Activated CD8-positive, alpha-beta T cell treated with anti-CD3 and anti-CD28 coated beads for 36 hours (primary cell): Measurements from ENCODE around the gene MRPS11. TPM values are rescaled to one million over a fixed set of nuclear protein-coding genes. Genes with fewer than 3 reads are reported as not detected.
"Not testable (repeated sequence)": the region's sequence is repeated elsewhere in the genome, so short reads cannot be mapped to it uniquely, and the experiment has no call there.

ENCODE experiments used
- ATAC-seq: fragments of 200-7000 bp; cut with Tn5 transposase; one replicate; pipeline ENCODE4 v1.10.0; 2021; ENCODE audit warnings: mild to moderate bottlenecking, moderate library complexity
- CTCF ChIA-PET: fragments of 350-600 bp; sonication (Branson Sonifier 250); formaldehyde crosslinking; loops from one replicate; lab custom pipeline; 2021; ENCODE audit warnings: antibody characterized with exemption; lab: Charles Lee
- POLR2A ChIA-PET: fragments of 350-600 bp; sonication (Branson Sonifier 250); formaldehyde crosslinking; loops from one replicate; lab custom pipeline; 2021; ENCODE audit warnings: antibody characterized with exemption; lab: Charles Lee
- DNase-seq: peaks from one replicate; pipeline ENCODE4 v3.0.0-alpha.2; 2020
- H3K27ac Mint-ChIP-seq: one replicate; pipeline ENCODE4 v1.8.0; 2021; ENCODE audit warnings: mild to moderate bottlenecking, mixed read lengths
- H3K27me3 Mint-ChIP-seq: one replicate; pipeline ENCODE4 v1.8.0; 2021; ENCODE audit warnings: mixed read lengths
- H3K36me3 Mint-ChIP-seq: one replicate; pipeline ENCODE4 v1.8.0; 2021; ENCODE audit warnings: low read depth, mixed read lengths
- H3K4me1 Mint-ChIP-seq: one replicate; pipeline ENCODE4 v1.8.0; 2021; ENCODE audit warnings: low read depth, mixed read lengths
- H3K4me3 Mint-ChIP-seq: one replicate; pipeline ENCODE4 v1.8.0; 2021; ENCODE audit warnings: mild to moderate bottlenecking, moderate library complexity, mixed read lengths
- H3K9me3 Mint-ChIP-seq: one replicate; pipeline ENCODE4 v1.8.0; 2021; ENCODE audit warnings: mixed read lengths
- CTCF ChIP-seq: fragments of 200-600 bp; IDR thresholded peaks from one replicate; pipeline ENCODE4 v1.8.0; 2022; ENCODE audit warnings: antibody characterized with exemption, mild to moderate bottlenecking
- intact Hi-C: fragments of 100-400 bp; cut with micrococcal nuclease; formaldehyde crosslinking; loops from one replicate; pipeline ENCODE4 v1.10.0; 2022
- total RNA-seq, 2 experiments: library from RNA; stranded (reverse); gene quantifications; one replicate each; pipeline ENCODE4 v1.2.3, GENCODE V29; 2021

MRPS11 gene
- total RNA-seq, 2 experiments from 2014 or later: 54.3 to 55.4 TPM

DNA sequence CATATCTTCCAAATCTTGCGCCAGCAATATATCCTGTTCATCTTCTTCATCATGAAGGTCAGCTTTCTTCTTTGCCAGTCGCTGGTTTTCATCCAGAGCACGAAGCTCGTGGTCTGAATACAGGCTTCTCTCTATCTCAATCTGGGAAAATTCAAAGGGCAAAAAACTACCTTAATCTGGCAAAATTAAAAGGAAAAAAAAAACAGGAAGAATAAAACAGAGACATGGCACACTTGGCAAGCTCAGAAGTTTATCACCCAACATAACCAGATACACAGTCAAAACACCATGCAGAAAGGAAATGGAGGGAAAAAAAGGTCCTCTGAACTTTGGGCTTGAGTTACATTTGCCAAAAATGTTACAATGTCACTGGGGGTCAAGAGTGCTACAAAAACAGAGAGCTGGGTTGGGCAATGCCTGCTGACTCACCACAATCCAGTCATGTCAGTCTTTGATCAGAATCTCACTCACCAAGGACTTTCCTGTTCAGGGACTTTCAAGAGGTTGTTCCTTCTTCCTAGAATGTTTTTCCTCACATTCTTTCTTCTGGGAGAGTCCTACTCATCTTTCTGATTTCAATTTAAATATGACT is 1.8 kb upstream of the MRPS11 start:
- Mint-ChIP-seq H3K36me3 (peaks cover 24% of the 10 kb centered on the region), H3K27ac (peak overlapping the region; percentile 99), H3K4me3 (peak overlapping the region; percentile 90), H3K9me3 (no peaks in the 10 kb centered on the region), H3K4me1 (peaks cover 28% of the 10 kb centered on the region), H3K27me3 (no peaks in the 10 kb centered on the region)
- DNase-seq (peak; percentile 40), ATAC-seq (no peak)
- CTCF ChIA-PET: interaction anchor here (1.3 to 3.5 kb wide), 3 partner anchors 10 to 439 kb away, joined by 3 to 17 read pairs (median 9); no protein-coding TSS in a partner anchor
- intact Hi-C loops: loop anchor here (5.0 kb wide), 1 partner anchor 157 kb away; the partner anchor contains the start of gene AEN
- TF ChIP-seq CTCF: no peak
- POLR2A ChIA-PET: interaction anchor here (1.0 to 2.2 kb wide), 5 partner anchors 10 to 55 kb away, joined by 3 to 12 read pairs (median 3); no protein-coding TSS in a partner anchor

DNA sequence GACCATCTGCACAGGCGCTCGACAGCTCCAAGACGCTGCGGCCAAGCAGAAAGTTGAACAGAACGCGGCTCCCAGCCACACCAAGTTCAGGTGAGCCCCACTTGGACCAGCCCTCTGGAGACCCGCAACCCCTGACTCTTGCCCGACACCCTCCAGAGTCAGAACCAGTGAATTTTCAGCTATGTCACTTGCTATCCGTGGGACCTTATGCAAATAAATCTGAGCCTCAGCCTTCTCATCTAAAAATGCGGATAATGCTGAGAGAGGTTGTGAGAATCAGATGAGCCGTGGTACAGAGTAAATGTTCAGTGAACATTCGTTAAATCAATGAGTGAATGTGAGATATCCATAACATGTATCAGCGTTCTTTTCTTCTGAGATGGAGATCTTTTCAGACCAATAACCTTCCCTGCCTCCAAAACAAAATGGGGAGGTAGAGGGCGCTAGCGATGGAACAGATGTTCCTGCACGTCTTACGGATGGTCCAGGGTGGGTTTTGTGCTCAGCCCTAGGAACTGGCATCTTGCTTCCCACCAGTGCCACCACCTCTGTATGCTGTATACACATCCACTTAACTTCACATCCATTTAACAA is 524 bp downstream of the MRPS11 start:
- peak overlapping the region; percentile 99 for H3K27ac Mint-ChIP-seq
- no peaks in the 10 kb centered on the region for H3K9me3 Mint-ChIP-seq
- ATAC-seq (no peak), DNase-seq (peak; percentile 41)
- peaks cover 34% of the 10 kb centered on the region for H3K4me1 Mint-ChIP-seq
- no peaks in the 10 kb centered on the region for H3K27me3 Mint-ChIP-seq
- intact Hi-C loops: loop anchor here (5.0 kb wide), 1 partner anchor 154 kb away; the partner anchor contains the start of gene AEN
- H3K4me3 Mint-ChIP-seq: peak overlapping the region; percentile 90
- H3K36me3 Mint-ChIP-seq: peaks cover 27% of the 10 kb centered on the region
- POLR2A ChIA-PET: interaction anchor here (1.0 to 2.2 kb wide), 8 partner anchors 12 to 192 kb away, joined by 3 to 12 read pairs (median 4); partner anchors contain the start of genes AEN and ISG20
- peak; percentile 38 for TF ChIP-seq CTCF
- CTCF ChIA-PET: interaction anchor here (0.8 to 1.8 kb wide), 9 partner anchors 11 to 436 kb away, joined by 3 to 14 read pairs (median 3); partner anchors contain the start of genes HAPLN3 and ISG20

DNA sequence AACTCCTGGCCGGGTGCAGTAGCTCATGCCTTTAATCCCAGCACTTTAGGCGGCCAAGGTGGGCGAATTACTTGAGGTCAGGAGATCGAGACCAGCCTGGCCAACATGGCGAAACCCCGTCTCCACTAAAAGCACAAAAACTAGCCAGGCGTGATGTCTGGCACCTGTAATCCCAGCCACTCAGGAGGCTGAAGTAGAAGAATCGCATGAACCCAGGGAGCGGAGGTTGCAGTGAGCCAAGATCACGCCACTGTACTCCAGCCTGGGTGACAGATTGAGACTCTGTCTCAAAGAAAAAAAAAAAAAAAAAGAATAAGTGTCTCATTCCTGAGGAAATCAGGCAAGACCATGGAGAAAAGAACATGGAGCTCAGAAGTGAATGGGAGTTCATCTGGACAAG is 1.2 kb downstream of the MRPS11 start:
- Mint-ChIP-seq H3K36me3 (peaks cover 25% of the 10 kb centered on the region), H3K4me3 (peak overlapping the region; percentile 90), H3K4me1 (peaks cover 32% of the 10 kb centered on the region)
- ATAC-seq, H3K27ac Mint-ChIP-seq, H3K9me3 Mint-ChIP-seq, H3K27me3 Mint-ChIP-seq, DNase-seq: not testable (repeated sequence)
- intact Hi-C loops: loop anchor here (5.0 kb wide), 1 partner anchor 154 kb away; the partner anchor contains the start of gene AEN
- CTCF ChIA-PET: interaction anchor here (1.2 to 1.8 kb wide), 3 partner anchors 14 to 156 kb away, joined by 3 to 14 read pairs (median 4); no protein-coding TSS in a partner anchor
- POLR2A ChIA-PET: interaction anchor here (1.0 kb wide), 1 partner anchor 153 kb away, joined by 3 read pairs; no protein-coding TSS in a partner anchor

GRCh38 chr15:88469321-88469720 is 1.8 kb downstream of the MRPS11 start:
- no peaks in the 10 kb centered on the region for H3K27me3 Mint-ChIP-seq
- DNase-seq (no peak), ATAC-seq (no peak)
- intact Hi-C loops: loop anchor here (5.0 kb wide), 1 partner anchor 153 kb away; the partner anchor contains the start of gene AEN
- ChIA-PET POLR2A (interaction anchor here (1.0 kb wide), 1 partner anchor 152 kb away, joined by 3 read pairs; no protein-coding TSS in a partner anchor), CTCF (interaction anchor here (1.7 to 2.7 kb wide), 3 partner anchors 11 to 65 kb away, joined by 4 to 11 read pairs (median 7); no protein-coding TSS in a partner anchor)
- peaks cover 21% of the 10 kb centered on the region for H3K36me3 Mint-ChIP-seq
- H3K4me3 Mint-ChIP-seq: peak overlapping the region; percentile 90
- no peaks in the 10 kb centered on the region for H3K9me3 Mint-ChIP-seq
- TF ChIP-seq CTCF: no peak
- no peak overlapping the region for H3K27ac Mint-ChIP-seq
- H3K4me1 Mint-ChIP-seq: peaks cover 29% of the 10 kb centered on the region

DNA sequence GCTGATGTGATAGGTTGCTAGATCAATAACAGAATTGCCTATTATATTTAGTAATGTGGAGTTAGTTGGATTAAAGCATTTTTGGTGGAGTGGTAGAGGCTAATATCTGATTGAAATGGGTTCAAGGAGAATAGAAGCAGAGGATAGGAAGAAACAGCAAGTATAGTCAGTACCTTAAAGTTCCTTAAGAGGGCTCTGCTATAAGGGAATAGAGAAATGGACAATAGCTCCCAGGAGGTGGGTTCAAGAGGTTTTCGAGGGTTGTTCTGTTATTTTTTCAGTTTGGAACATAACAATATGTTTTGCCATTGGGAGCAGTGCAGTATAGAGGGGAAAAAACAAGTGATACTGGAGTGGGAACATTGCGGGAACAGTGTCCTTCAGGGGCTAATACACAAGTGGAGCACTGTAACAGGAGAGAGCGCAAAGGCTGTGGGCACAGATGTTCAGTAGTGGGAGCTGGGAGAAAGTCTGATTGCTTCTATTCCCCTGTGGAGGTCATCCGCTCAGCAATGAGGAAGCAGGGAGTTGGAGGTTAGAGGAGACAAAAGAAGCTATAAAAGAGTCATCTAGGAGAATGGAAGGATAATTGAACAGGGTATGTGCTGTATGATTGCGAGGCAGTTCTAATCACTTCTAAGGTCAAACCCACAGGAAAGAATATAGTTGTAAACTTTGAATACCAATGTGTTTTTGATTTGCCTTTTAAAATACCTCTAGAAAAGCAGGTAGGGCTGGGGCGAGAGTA is 3.3 kb downstream of the MRPS11 start:
- POLR2A ChIA-PET: interaction anchor here (1.6 kb wide), 1 partner anchor 11 kb away, joined by 6 read pairs; no protein-coding TSS in a partner anchor
- DNase-seq (no peak), ATAC-seq (no peak)
- TF ChIP-seq CTCF: no peak
- CTCF ChIA-PET: interaction anchor here (1.4 to 2.7 kb wide), 5 partner anchors 9 to 194 kb away, joined by 3 to 11 read pairs (median 7); no protein-coding TSS in a partner anchor
- intact Hi-C loops: no loop called here
- Mint-ChIP-seq H3K36me3 (peaks cover 19% of the 10 kb centered on the region), H3K27ac (no peak overlapping the region), H3K9me3 (no peaks in the 10 kb centered on the region), H3K4me1 (peaks cover 19% of the 10 kb centered on the region), H3K4me3 (no peak overlapping the region), H3K27me3 (no peaks in the 10 kb centered on the region)
